Right ventricle myocardium inferior (tissue), 1 donor: ENCODE data around the gene CDC42BPA. TPM values are rescaled to one million over a fixed set of nuclear protein-coding genes. Genes with fewer than 3 reads are reported as not detected.
A peak's percentile ranks its signal among the peaks of the same experiment; 100 is the strongest.

Source experiments
- ATAC-seq: fragments of 200-7000 bp; cut with Tn5 transposase; one replicate; pipeline ENCODE4 v1.9.1; 2020; ENCODE audit warnings: mild to moderate bottlenecking, moderate library complexity
- DNase-seq: peaks from one replicate; pipeline ENCODE4 v3.0.0; 2021; ENCODE audit errors: missing footprints
- intact Hi-C: fragments of 100-400 bp; cut with DNase I; formaldehyde crosslinking; loops from one replicate; pipeline ENCODE4 v1.11.0; 2022
- total RNA-seq: library from RNA; stranded (reverse); fragmentation: NEBNext Ultra II Directional; extraction: Animal tissue kit (Norgen Biotek cat#: 25700); gene quantifications from one replicate; pipeline ENCODE4 v1.2.1, GENCODE V29; 2021
- donor health status: DM: no; HTN: yes; CAD: no; lungs with severe emphysema.

CDC42BPA gene
- total RNA-seq, 1 donor from 2014 or later: 37.2 TPM

DNA sequence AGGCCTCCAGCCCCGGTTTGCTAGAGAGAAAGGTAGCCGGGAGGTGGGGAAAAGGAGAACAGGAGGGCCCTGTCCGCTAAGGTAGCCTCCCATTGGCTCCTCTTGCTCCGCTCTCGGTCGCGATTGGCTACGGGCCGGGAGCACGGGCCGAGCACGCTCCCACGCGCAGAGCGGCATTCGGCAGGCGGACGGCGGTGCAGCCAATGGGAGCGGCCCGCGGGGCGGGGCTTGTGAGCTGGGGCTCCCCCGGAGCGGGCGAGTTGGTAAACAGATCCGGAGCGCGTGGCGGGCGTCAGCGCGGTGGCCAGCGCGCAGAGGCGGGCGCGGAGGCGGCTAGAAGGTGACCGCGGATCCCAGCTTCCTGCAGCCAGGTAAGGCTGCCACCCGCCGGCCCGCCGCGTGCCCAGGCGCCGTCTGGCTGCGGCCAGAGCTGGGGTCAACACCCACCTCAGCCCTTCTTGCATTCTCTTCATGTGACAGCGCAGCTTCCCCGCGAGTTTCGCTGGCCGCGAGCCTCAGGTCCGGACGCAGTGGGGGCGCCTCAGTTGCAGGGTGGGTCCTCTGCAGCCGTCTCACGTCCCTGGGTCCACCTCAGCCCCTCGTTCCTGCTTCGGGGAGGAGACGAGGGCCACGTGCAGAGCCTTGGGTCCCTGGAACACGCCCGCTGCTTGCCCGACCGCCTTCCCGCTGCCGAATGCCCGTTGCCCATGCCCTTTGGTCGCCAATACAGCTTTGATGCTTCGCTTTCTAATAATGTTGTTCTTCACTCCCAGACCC, 378.1 kb downstream of the CDC42BPA start, which contains the start of gene COQ8A:
TSS of gene COQ8A (plus strand) at position 266 of the 777 bp plus-strand sequence. CDS start 21,092 bp downstream, outside the sequence.
- intact Hi-C loops: loop anchor here (2.0 kb wide), 1 partner anchor 45 kb away; no protein-coding TSS in a partner anchor
- DNase-seq (peak; percentile 100), ATAC-seq (peak; percentile 97)

Other genes starting within 250 kb of the CDC42BPA start
- gene ZNF678, start 245.1 kb upstream of the CDC42BPA start, total RNA-seq: 3.0 TPM